ENCODE data around the gene RIOK2. TPM values are rescaled to one million over a fixed set of nuclear protein-coding genes. Genes with fewer than 3 reads are reported as not detected.

RIOK2 gene
- polyA plus RNA-seq, 3 donors = 4.8 to 16.4 (median 12.7) TPM

- Histone ChIP-seq H3K4me1 (ENCODE audit: control insufficient read depth in 1 of 2, insufficient read depth in 2 of 2, low read length in 2 of 2) (no peaks in the 10 kb centered on the region), H3K27ac (ENCODE audit: low read depth in 1 of 2, low read length in 2 of 2) (no peak overlapping the region), H3K27me3 (ENCODE audit: control insufficient read depth in 2 of 2, insufficient read depth in 2 of 2, low read length in 2 of 2) (no peaks in the 10 kb centered on the region), H2AFZ (ENCODE audit: insufficient read depth, low read depth, low read length, poor library complexity, severe bottlenecking) (no peak overlapping the region), H3K36me3 (replicated peaks in 1 of 2; ENCODE audit: control insufficient read depth in 1 of 2, insufficient read depth in 2 of 2, low read length in 2 of 2) (no peaks in the 10 kb centered on the region), H3K9ac (ENCODE audit: insufficient read depth, low read length, poor library complexity, severe bottlenecking) (no peak overlapping the region), H4K20me1 (ENCODE audit: insufficient read depth, low read length) (no peaks in the 10 kb centered on the region), H3K9me3 (replicated peaks in 1 of 2; ENCODE audit: control insufficient read depth in 1 of 2, insufficient read depth in 1 of 2, low read length in 2 of 2) (no peaks in the 10 kb centered on the region), H3K4me2 (replicated peaks; ENCODE audit: extremely low read depth, low read length, poor library complexity, severe bottlenecking) (no peak overlapping the region), H3K79me2 (ENCODE audit: insufficient read depth, low read length) (no peaks in the 10 kb centered on the region), H3K4me3 (replicated peaks in 1 of 3; ENCODE audit: low read depth in 2 of 3, low read length in 3 of 3) (no peak overlapping the region)
- peaks cover 0 to 2% (median 0%) of the 10 kb centered on the region in 3 donors for H3K27me3 Mint-ChIP-seq (ENCODE audit: low read depth in 3 of 3)
- H3K36me3 Mint-ChIP-seq = peaks cover 0 to 2% of the 10 kb centered on the region in 2 donors
- no peak overlapping the region for H3K27ac Mint-ChIP-seq
- no peak for DNase-seq
- no peak for TF ChIP-seq CTCF (IDR thresholded peaks at IDR 0.05)
- no peak overlapping the region for H3K4me3 Mint-ChIP-seq
- WGBS (ENCODE audit: insufficient coverage) = 50% methylated on average over 2 of the region's 5 CpGs
- peaks cover 13% of the 10 kb centered on the region for H3K4me1 Mint-ChIP-seq
- intact Hi-C loops (cut with micrococcal nuclease) = no loop called here
- H3K9me3 Mint-ChIP-seq = no peaks in the 10 kb centered on the region
Observed at GRCh38 chr5:97131921-97132320, 51.1 kb downstream of the RIOK2 start.

GRCh38 chr5:97131139-97131710 is 51.8 kb downstream of the RIOK2 start:
- H3K9me3 ChIP-seq (replicated peaks in 1 of 2; ENCODE audit: control insufficient read depth in 1 of 2, insufficient read depth in 1 of 2, low read length in 2 of 2) = no peaks in the 10 kb centered on the region
- DNase-seq = no peak
- no peak overlapping the region for H2AFZ ChIP-seq (ENCODE audit: insufficient read depth, low read depth, low read length, poor library complexity, severe bottlenecking)
- no peak overlapping the region for H3K27ac Mint-ChIP-seq
- peaks cover 13% of the 10 kb centered on the region for H3K4me1 Mint-ChIP-seq
- intact Hi-C loops (cut with micrococcal nuclease) = no loop called here
- H4K20me1 ChIP-seq (ENCODE audit: insufficient read depth, low read length) = no peaks in the 10 kb centered on the region
- TF ChIP-seq CTCF (IDR thresholded peaks at IDR 0.05) = no peak
- H3K27ac ChIP-seq (ENCODE audit: low read depth in 1 of 2, low read length in 2 of 2) = no peak overlapping the region
- H3K36me3 ChIP-seq (replicated peaks in 1 of 2; ENCODE audit: control insufficient read depth in 1 of 2, insufficient read depth in 2 of 2, low read length in 2 of 2) = no peaks in the 10 kb centered on the region
- no peaks in the 10 kb centered on the region for H3K27me3 ChIP-seq (ENCODE audit: control insufficient read depth in 2 of 2, insufficient read depth in 2 of 2, low read length in 2 of 2)
- H3K4me2 ChIP-seq (replicated peaks; ENCODE audit: extremely low read depth, low read length, poor library complexity, severe bottlenecking) = no peak overlapping the region
- peaks cover 0 to 2% of the 10 kb centered on the region in 2 donors for H3K36me3 Mint-ChIP-seq
- peaks cover 0 to 2% (median 0%) of the 10 kb centered on the region in 3 donors for H3K27me3 Mint-ChIP-seq (ENCODE audit: low read depth in 3 of 3)
- no peak overlapping the region for H3K4me3 ChIP-seq (replicated peaks in 1 of 3; ENCODE audit: low read depth in 2 of 3, low read length in 3 of 3)
- H3K9me3 Mint-ChIP-seq = no peaks in the 10 kb centered on the region
- no peak overlapping the region for H3K9ac ChIP-seq (ENCODE audit: insufficient read depth, low read length, poor library complexity, severe bottlenecking)
- no peaks in the 10 kb centered on the region for H3K4me1 ChIP-seq (ENCODE audit: control insufficient read depth in 1 of 2, insufficient read depth in 2 of 2, low read length in 2 of 2)
- no peak overlapping the region for H3K4me3 Mint-ChIP-seq
- H3K79me2 ChIP-seq (ENCODE audit: insufficient read depth, low read length) = no peaks in the 10 kb centered on the region

All from CD14-positive monocyte (primary cell).